LoVo (cell line): ENCODE data around the gene PRKAG3.

Experiments used
- DNase-seq: peaks from one replicate; pipeline ENCODE4 v3.0.0-alpha.2; 2016; ENCODE audit warnings: low spot score

Gene PRKAG3

GRCh38 chr2:218813771-218814460, 17.7 kb downstream of the PRKAG3 start:
- DNase-seq, result no peak

DNA sequence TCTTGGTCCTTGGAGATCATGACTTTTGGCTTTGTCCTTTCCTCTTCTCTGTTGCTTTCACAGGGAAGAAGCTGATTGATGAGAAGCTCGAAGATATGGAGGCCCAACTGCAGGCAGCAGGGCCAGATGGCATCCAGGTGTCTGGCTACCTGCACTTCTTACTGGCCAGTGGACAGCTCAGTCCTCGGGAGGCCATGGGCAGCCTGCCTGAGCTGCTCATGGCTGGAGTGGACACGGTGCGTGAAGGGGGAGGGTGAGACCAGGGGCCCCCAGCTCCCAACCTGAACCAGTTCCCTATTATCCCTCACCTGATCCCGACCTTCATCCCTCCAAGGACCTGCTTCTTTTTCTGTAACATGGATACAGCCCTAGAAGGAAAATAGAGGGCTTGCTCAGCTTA, 18.7 kb downstream of the PRKAG3 start:
- DNase-seq, result no peak

GRCh38 chr2:218812096-218812815, 19.3 kb downstream of the PRKAG3 start:
- no peak for DNase-seq

DNA sequence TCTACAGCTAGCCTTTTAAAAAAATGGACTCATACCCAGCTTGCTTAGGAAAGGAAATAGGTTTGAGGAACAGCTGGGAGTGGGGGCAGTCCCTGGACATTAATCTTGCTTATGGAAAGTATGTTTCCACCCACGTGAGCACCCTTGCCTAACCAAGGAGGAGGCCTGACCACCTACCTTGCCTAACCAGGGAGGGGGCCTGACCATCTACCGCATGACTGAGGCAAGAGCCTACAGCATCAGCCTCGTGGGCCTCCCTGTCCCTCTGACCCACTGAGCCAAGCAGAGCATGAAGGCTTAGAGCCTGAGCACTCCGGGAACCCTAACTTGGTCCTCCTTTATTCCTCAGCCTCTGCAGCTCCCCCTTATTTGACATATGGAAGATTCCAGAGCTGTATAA, 20.2 kb downstream of the PRKAG3 start:
- no peak for DNase-seq

- DNase-seq, result no peak
Observed at GRCh38 chr2:218810256-218810655, 21.3 kb downstream of the PRKAG3 start.

DNA sequence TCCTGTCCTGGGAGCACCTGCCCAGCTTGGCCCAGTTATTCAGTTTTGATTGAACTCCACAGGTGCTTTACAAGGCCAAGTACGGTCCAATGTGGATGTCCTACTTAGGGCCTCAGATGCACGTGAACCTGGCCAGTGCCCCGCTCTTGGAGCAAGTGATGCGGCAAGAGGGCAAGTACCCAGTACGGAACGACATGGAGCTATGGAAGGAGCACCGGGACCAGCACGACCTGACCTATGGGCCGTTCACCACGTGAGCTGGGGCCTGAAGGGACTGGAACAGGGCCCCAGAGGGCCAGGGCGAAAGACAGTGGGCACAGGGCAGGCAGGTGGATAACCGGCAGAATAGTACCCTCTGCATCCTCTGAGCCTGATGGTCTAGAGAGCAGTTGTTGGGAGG, 22.1 kb downstream of the PRKAG3 start:
- DNase-seq, result no peak

DNA sequence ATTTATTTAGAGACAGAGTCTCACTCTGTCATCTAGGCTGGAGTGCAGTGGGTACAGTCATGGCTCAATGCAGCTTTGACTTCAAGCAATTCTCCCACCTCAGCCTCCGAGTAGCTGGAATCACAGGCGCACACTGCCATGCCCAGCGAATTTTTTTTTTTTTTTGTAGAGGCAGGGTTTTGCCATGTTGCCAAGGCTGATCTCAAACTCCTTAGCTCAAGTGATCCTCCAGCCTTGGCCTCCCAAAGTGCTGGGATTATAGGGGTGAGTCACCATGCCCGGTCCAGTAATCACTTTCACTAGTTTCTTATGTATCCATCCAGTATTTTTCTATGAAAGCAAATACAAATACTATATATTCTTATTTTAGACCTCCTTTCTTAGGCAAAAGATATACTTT, 24.0 kb downstream of the PRKAG3 start:
- no peak for DNase-seq

- DNase-seq, result peak; percentile 75
Observed at GRCh38 chr2:218806346-218806978, 25.1 kb downstream of the PRKAG3 start.

GRCh38 chr2:218805627-218806026, 26.0 kb downstream of the PRKAG3 start:
- DNase-seq, result no peak

DNA sequence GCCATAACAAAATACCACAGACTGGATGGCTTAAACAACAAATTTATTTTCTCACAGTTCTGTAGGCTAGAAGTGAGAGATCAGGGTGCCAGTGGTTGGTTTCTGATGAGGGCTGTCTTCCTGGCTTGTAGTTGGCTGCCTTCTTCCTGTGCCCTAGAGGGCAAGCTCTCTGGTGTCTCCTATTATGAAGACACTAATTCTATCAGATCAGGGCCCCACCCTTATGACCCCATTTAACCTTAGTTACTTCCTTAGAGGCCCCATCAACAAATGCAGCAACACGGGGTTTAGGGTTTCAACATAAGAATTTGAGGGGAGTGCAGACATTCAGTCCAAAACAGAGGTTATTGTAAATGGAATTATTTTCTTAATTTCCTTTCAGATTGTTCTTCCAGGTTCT, 26.8 kb downstream of the PRKAG3 start:
- DNase-seq, result no peak

DNA sequence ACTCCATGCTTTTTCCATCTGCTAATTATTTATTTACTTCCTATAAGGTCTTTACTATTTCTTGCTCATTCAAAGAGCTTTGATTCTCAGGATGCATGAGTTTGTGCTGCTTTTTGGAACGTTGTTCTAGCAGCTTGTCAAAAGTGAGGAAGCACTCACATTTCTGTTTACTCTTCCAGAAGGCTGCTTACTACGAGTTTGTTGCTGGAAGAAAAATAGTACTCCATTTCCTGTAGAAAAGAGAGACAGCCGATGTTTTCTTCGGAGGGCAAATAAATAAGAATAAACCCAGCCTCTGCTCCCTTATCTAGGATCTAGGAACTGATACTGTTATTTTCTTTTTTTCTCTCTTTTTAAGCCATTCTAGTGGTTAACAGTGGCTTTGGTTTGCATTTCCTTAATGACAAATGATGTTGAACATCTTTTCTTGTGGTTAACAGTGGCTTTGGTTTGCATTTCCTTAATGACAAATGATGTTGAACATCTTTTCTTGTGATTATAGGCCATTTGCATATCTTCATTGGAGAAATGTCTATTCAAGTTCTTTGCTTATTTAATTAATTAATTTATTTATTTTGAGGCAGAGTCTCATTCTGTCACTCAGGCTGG, 29.1 kb downstream of the PRKAG3 start:
- DNase-seq, result no peak

DNA sequence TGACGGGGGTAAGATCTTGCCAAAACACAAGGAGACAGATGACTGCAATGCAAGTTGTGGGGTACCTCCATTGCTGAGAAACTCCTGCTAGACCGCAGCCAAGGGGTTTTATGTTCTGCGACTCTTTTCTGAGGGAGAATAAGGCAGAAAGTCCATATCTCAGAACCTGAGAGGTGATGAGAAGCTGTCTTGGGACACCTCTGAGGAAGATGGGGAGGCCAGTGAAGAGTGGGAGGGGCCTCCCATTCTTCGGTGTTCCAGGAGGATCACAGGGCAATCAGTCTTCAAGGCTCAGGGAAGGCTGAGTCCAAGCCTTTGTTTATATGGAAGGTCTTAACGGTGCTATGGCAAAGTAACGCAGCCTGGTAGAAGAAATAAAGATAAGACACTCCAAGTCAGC, 31.6 kb downstream of the PRKAG3 start:
- DNase-seq, result no peak

DNA sequence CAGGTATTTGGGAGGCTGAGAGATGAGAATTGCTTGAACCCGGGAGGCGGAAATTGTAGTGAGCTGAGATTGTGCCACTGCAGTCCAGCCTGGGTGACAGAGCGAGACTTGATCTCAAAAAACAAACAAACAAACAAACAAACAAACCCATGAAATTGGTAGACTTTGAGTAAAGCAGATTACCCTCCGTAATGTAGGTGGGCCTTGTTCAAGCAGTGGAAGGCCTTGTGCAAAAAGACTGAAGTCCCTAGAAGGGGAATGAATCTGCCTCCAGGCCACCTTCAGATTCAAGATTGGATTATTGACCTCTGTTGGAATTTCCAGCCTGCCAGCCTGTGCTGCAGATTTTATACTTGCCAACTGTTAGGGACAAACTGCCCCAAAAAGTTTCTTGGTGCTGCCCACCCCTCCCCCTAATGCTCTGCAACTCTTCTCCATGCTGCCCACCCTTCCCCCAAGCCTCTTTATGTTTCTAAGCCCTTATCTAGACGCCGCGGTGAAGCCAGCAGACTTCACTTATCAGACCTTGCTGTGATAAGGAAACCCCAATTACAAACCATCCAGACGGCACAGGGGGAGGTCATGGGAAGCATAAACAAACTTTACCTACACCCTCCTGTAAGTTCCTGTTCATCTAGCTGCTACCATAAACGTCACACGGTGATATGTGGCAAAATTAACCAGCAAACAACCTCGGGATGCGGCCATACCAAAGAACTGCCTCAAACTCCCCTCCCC, 32.7 kb downstream of the PRKAG3 start:
- DNase-seq, result no peak

DNA sequence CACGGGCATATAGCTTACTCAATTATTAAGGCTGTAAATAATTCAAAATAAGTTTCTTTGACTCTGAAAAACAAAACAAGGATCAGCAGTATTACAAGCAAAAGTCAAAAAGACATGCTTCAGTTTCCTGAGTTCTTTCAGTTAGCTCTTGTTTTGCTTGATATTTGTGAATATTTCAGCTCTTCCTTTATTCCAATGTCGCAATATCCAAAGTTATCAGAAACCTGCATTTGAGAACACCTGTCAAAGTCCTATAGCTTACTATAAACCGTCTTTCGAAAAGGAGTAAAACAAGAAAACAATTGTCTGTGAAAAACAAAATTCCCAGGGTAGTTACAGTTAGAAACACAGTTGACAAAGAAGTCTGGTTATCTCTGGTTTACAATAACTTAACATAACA, 34.9 kb downstream of the PRKAG3 start:
- no peak for DNase-seq

DNA sequence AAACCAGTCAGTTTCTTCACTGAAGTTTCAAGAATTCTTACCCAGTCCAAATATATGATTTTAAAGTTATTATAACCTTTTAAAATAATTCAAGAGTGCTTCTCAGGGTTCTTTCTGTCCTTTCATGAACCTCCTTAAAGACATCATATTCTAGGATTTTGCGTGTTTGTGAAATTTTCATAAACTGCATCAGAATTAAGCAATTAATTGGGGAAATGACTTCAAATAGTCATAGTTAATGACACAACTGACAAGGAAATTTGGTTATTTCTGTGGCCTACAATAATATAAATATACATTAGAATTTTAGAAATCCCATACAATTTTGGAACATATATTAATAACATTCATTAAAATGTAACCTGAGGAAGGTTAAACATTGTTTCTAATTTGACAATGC, 39.2 kb downstream of the PRKAG3 start:
- DNase-seq, result no peak

DNA sequence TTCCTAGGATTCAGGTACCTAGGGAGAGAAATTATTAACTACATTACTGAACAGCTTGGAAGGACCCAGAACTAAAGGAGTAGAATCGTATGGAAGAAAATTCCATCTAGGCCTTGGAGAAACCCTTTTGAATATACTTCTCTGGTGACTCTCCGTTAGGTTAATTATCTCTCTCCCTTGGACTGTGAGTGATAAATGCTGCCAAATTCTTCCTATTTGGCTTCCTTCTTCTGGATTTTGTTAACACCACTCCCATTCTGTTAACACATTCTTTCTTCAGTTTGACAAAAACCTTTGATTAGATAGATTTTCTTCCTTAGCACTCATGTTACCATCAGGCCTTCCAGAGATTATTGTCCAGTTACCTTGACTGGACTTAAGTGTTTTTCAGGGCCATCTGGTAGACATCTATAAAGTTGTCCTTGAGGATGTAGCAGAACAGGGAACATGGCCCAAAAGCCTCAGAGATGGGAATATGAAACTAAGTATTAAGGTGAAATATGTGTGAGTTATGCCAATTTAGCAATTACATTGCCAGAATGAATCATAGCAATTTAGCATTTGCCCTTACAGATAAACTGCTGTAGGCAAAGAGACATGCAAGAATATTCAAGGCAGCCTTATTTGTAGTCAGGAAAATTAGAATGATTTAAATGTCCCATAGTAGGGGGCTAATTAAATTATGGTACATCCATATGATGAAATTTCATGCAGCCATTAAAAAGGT, 42.9 kb downstream of the PRKAG3 start:
- DNase-seq, result no peak

GRCh38 chr2:218786133-218786532, 45.5 kb downstream of the PRKAG3 start:
- no peak for DNase-seq

DNA sequence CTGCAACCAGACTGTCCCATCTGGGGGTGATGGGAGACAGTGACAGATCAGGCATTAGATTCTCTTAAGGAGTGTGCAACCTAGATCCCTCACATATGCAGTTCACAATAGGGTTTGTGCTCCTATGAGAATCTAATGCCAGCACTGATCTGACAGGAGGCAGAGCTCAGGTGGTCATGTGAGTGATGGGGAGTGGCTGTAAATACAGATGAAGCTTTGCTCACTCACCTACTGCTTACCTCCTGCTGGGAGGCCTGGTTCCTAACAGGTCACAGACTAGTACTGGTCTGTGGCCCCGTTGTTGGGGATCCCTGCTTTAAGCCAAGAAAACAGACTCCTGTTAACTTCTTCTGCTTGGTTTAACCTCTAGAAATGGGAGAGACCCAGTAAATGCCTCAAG, 46.5 kb downstream of the PRKAG3 start:
- no peak for DNase-seq

DNA sequence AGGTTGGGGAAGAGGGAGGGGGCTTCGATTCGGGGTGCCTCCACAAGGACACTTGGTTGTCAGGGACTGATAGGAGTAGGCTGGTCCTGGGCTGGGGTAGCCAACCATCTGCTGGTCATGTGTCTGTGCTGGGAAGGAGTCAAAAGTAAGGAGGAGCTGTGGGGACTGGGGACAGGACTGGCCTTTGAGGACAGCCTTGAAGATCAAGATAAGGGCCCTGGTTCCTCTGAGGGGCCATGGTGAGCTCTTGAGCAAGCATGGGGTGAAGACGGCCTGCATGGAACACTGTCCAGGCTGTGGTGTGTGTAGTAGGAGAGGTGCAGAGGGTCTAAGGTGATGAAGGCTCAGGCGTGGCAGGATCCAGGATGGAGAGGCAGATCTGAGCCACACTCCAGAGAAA, 47.9 kb downstream of the PRKAG3 start:
- DNase-seq, result no peak

DNA sequence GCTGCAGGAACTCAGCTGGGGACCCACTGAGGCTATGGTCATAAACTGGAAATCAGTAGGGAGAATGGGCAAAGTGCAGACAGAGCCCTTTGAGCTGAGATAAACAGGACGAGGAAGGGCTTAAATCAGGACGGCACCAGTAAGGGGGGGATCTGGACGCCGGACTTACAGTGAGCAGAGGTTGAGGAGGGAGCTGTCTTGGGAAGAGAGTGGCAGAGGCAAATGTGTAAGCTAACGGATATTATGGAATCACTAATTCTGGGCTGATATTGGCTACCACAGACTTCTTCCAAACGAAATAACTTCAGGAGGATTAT, 49.1 kb downstream of the PRKAG3 start:
- no peak for DNase-seq

DNA sequence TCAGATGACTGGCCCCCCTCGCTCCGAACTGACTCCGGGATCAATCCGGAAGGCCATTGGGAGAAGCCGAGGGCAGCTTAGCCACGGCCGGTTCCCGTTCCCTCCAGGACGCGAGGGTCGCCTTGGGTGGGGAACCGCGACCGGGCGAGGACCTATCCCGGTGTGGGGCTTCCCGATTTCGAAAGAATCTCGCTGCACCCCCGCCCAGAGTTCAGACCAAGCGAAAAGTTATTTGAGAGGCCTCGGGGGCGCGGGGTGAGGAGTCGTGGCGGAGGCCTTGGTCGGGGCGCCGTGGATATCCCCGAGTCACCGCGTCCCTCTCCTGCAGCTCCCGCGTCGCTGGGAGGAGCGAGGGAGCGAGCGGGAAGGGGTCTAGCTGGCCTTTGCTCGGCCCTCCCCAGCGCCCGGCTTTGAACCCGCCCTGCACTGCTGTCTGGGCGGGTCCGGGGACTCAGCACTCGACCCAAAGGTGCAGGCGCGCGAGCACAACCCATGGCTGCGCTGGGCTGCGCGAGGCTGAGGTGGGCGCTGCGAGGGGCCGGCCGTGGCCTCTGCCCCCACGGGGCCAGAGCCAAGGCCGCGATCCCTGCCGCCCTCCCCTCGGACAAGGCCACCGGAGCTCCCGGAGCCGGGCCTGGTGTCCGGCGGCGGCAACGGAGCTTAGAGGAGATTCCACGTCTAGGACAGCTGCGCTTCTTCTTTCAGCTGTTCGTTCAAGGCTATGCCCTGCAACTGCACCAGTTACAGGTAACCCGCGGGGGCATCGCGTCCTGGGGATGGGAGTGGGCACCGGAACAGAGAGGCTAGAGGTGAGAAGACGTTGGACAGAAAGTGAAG, 49.7 kb downstream of the PRKAG3 start, which contains the start of gene CYP27A1:
CYP27A1 (plus strand) TSS at position 457 of the 837 bp plus-strand sequence; CDS start at position 493, 36 bp downstream.
- DNase-seq, result no peak
